ENCODE measurements around the gene DNAH10.

DNAH10 gene

DNA sequence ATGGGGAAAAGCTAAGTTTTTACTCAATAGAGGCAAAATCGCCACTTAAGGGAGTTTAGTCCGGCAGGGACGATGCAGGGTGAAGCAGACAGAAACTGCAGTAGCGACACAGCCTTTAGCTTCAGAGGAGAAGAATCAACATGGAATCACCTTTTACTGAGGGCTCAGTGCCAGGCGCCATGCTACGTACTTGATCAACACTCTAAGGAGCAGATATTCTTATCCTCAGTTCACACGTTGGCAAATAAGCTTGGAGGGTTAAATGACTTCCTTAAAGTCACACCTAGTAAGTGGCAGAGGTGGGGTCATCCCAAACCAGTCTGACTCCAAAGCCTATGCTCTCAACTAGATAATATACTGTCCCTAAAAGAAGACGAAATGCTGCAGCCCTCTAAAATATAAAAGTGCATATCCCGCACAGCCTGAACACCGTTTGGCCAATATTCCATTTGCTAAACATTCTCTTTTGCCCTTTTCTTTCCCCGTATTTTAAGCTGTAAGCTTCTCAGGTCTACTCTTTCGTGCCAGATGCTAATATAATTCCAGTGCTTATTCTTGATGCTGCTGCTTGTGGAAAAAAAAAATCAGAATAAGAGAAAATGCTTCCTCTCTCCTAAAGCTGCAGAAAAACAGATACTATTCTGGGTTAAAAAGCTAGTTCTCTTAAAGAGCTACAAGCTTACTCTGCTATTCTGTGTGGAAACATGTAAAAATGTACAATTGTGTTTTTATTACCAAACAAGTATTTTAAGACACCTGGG, 199.7 kb downstream of the DNAH10 start:
- in situ Hi-C loops (cut with MboI; ENCODE audit: low sequenced_read_pairs) = no loop called here

DNA sequence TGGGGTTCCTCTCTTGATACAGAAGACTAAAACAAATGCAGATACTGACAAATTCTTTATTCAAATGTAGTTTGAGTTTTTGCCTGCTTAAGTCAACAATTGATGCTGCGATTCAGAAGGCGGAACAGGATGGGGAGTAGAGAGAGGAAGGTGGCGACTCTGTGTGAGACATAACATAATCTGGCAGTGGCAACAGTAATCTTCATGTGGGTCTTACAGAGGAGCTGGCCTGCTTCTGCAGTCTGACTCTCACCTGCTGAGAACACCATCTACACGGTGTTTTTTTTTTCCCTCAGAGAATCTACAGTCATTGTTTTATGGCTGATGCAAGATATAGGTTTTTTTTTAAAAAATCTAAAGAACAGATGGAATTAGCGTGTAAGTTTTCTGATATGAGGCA, 200.4 kb downstream of the DNAH10 start:
- in situ Hi-C loops (cut with MboI; ENCODE audit: low sequenced_read_pairs) = no loop called here

DNA sequence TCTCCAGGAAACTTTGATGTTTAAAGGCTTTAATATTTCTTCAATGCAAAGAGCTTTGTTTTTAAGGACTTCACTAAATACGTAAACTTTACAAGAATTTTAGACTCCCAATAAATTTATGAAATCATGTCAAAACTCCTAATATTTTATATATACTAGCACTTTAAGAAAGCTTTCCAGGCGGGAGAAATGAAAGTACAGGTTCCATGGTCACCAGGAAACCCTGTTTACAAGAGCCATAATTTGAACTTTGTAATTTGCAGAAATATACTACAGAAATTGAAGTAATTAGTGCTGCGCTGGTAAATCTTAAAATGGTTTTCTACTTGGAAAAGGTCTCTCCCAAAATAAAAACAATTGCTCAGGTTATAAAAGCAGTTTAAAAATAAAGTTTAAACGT, 201.7 kb downstream of the DNAH10 start:
- in situ Hi-C loops (cut with MboI; ENCODE audit: low sequenced_read_pairs) = no loop called here

- in situ Hi-C loops (cut with MboI; ENCODE audit: low sequenced_read_pairs) = no loop called here
Observed at GRCh38 chr12:123965382-123965781, 203.3 kb downstream of the DNAH10 start.

DNA sequence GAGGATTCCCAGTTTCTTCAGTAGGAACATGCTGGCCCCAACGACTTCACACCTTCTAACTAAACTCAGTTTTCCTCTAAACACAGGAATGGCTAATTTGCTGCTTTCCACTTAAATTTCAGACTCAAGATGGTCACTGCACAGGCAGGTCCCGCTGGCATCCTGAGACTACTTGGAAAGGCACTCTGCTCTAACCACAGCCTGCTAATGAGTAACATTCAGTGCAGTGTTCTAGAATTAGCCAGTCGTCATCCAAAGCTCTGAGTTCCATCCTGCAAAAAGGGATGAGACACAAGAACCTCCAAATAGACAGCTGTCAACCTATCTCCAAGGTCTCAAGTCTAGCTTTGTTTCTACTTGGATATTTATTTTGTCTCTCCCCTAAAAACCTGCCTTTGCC, 204.5 kb downstream of the DNAH10 start:
- in situ Hi-C loops (cut with MboI; ENCODE audit: low sequenced_read_pairs) = no loop called here

DNA sequence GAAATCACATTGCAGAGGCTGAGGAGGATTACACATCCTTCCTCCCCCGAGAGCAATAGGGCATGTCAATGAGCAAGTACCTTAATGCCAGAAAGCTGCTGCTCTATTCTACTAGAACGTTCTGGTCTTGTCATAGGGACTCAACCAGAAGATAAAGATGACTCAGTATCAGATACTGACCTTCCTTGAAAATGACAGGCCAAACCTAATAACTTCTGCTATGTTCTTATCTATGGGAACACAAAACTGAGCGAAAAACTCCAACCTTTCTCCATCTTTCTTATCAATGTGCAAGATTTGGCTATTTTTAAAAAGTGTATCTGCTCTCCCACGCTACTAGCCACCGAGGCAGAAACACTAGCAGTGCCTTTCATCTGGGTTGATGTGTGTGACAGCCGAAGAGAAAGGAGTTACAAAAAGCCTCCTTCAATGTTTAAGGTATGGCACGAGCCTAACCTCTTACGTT, 205.1 kb downstream of the DNAH10 start:
- in situ Hi-C loops (cut with MboI; ENCODE audit: low sequenced_read_pairs) = no loop called here

GRCh38 chr12:123971449-123971769, 209.3 kb downstream of the DNAH10 start:
- in situ Hi-C loops (cut with MboI; ENCODE audit: low sequenced_read_pairs) = no loop called here

DNA sequence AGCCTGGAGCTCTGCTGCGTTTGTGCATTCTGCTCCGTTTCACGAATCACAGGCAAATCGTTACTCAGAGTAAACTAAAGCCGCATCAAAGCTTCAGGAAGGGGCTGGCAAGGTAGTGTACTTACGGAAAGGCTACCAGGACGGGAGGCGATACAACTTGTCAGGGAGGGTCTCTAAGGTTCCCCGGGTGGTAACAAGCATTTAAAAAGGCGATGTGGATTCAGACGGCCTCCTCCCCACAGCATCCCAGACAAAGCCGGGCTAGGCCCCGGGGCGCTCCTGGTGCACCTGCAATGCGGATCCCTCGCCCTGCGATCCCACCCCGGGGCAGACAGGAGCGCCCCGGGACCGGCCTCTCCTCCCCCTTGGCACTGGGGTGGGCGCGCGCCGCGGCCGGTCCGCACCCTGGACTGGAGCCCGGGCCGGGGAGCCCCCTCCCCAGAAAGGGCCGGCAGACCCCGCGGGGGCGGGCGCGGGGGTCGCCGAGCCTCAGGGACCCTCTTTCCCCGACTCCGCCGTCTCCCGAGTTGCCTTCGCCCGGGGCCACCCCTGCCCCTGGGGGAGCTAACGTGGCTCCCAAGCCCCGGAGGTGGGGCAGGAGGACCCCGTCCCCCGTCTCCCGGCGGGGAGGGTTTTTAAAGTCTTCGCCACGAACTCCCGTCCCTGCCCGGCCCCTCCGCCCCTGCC, 209.8 kb downstream of the DNAH10 start:
- in situ Hi-C loops (cut with MboI; ENCODE audit: low sequenced_read_pairs) = no loop called here

DNA sequence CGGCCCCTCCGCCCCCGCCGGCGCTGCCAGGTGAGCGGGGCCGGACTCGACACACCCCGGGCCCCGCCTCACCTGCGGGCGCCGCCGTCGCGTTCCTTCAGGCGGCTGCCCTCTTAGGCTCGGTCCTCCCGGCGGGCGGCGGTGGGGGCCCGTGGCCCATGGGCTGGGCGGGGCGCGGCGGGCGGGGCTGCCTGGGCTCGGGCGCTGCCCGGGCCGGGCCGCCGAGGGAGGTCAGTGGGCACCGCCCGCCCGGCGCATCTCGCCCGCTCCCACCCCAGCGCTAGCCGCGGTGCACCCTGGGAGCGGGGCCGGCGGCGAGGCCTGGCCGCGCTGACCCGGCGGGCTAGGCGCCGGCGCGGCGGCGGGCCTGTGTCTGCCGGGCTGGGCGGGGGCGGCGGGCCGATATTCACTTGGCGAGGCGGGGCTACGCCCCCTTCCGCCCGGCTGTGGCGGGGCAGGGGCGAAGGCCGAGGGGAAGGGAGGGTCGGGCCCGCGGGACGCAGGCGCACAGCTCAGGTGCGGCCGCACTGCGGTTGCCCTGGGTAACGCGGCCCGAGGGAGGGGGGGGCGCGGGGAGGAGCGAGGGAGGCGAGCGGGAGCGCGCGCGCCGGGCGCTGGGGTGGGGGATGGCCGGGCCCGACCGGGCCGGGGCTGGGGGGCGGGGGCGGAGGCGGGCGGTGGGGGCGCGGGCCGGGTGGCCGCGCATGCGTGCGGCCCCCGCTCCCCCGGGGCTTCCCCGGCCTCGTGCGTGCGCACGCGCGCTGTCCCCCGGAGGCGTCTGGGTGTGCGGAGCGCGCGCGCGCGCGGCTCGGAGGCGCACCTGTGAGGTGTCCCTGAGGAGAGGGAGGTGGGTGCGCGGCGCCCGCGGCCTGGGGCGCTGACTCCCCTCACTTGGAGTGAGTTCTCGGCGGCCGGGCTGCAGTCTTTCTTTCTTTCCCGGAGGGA, 210.6 kb downstream of the DNAH10 start, which contains the start of the genes CCDC92 and ZNF664:
TSS of gene CCDC92 (minus strand) at position 375 of the 945 bp plus-strand sequence. CDS start 28,526 bp downstream, outside the sequence.
TSS of gene ZNF664 (plus strand) at position 759 of the 945 bp plus-strand sequence. CDS start 38,930 bp downstream, outside the sequence.
- in situ Hi-C loops (cut with MboI; ENCODE audit: low sequenced_read_pairs) = no loop called here

GRCh38 chr12:123973552-123974341, 211.6 kb downstream of the DNAH10 start:
- in situ Hi-C loops (cut with MboI; ENCODE audit: low sequenced_read_pairs) = no loop called here

- in situ Hi-C loops (cut with MboI; ENCODE audit: low sequenced_read_pairs) = no loop called here
Observed at GRCh38 chr12:123976227-123976826, 214.2 kb downstream of the DNAH10 start.

DNA sequence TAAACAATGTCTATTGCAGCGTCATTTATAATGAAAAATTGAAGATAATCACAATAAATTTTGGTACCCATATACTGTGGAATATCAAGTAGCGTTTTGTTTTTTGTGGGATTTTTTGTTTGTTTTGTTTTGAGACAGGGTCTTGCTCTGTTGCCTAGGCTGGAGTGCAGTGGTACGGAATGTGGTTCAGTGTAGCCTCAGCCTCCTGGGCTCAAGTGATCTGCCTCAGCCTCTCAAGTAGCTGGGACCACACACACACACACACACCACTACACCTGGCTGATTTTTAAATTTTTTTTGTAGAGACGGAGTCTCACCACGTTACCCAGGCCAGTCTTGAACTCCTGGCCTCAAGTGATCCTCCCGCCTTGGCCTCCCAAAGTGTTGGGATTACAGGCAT, 217.5 kb downstream of the DNAH10 start:
- in situ Hi-C loops (cut with MboI; ENCODE audit: low sequenced_read_pairs) = no loop called here

DNA sequence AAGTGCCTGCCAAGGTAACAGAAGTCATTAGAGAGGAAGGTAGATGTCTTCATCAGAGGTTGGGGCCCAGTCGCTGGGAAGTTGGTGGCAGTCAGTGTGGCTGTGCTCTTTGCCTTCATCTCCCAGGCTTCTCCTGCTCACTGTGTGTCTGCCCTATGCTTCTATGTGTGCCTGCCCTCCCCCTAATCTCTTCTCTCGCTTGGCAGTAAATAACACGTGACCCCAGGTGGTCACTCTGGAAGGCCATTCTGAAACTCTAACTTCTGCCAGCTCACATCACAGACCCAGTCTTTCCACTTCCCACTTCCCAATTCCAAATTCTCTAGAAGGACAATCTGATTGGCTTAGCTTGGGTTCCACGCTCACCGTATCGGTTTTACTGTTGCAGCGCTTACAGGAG, 220.2 kb downstream of the DNAH10 start:
- in situ Hi-C loops (cut with MboI; ENCODE audit: low sequenced_read_pairs) = no loop called here

- in situ Hi-C loops (cut with MboI; ENCODE audit: low sequenced_read_pairs) = no loop called here
Observed at GRCh38 chr12:123983822-123984485, 221.9 kb downstream of the DNAH10 start.

DNA sequence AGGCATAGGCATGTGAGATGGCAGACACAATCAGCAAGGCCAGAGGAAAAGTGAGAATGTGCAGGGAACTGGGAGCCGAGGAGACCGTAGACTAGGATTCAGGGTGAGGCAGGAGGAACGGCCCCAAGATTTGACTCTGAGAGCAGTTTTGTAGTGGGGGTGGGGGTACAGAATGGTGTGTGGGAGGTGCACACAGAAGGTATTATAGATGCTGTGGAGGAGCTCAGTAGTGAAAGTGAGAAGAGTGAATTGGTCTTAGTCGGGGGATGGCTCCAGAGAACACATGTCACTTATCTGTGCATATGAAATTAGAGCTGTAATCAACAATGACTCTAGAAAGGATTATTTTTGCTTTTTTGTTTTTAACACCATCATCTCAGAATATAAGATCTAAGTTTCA, 222.8 kb downstream of the DNAH10 start:
- in situ Hi-C loops (cut with MboI; ENCODE audit: low sequenced_read_pairs) = no loop called here
